ENCODE data around the gene ARMC12. TPM values are rescaled to one million over a fixed set of nuclear protein-coding genes. Genes with fewer than 3 reads are reported as not detected.

Gene ARMC12
- total RNA-seq, 1 donor from 2014 or later, result 2.9 TPM

- TF ChIP-seq CTCF (conservative IDR thresholded peaks at IDR 0.05), result no peak
- no peaks in the 10 kb centered on the region for H3K36me3 Mint-ChIP-seq (ENCODE audit: low read depth)
- no peaks in the 10 kb centered on the region for H3K9me3 Mint-ChIP-seq
- DNase-seq (ENCODE audit: low read depth, low spot score), result no peak
- H3K27ac Mint-ChIP-seq (ENCODE audit: unreplicated experiment), result peak overlapping the region; percentile 96
- H3K4me3 Mint-ChIP-seq, result peak overlapping the region; percentile 82
- H3K27me3 Mint-ChIP-seq (ENCODE audit: low read depth), result no peaks in the 10 kb centered on the region
- H3K4me1 Mint-ChIP-seq, result peaks cover 56% of the 10 kb centered on the region
Observed at GRCh38 chr6:35719830-35720733, 16.8 kb upstream of the ARMC12 start.

GRCh38 chr6:35722121-35722761 lies 14.6 kb upstream of the ARMC12 start:
- TF ChIP-seq CTCF (conservative IDR thresholded peaks at IDR 0.05), result no peak
- Mint-ChIP-seq H3K4me1 (peaks cover 75% of the 10 kb centered on the region), H3K27ac (ENCODE audit: unreplicated experiment) (no peak overlapping the region), H3K4me3 (peak overlapping the region; percentile 55), H3K27me3 (ENCODE audit: low read depth) (no peaks in the 10 kb centered on the region), H3K36me3 (ENCODE audit: low read depth) (no peaks in the 10 kb centered on the region), H3K9me3 (no peaks in the 10 kb centered on the region)
- no peak for DNase-seq (ENCODE audit: low read depth, low spot score)

GRCh38 chr6:35723587-35723986 lies 13.2 kb upstream of the ARMC12 start:
- no peak overlapping the region for H3K27ac Mint-ChIP-seq (ENCODE audit: unreplicated experiment)
- no peaks in the 10 kb centered on the region for H3K27me3 Mint-ChIP-seq (ENCODE audit: low read depth)
- no peak for TF ChIP-seq CTCF (conservative IDR thresholded peaks at IDR 0.05)
- H3K4me1 Mint-ChIP-seq, result peaks cover 70% of the 10 kb centered on the region
- no peaks in the 10 kb centered on the region for H3K36me3 Mint-ChIP-seq (ENCODE audit: low read depth)
- no peaks in the 10 kb centered on the region for H3K9me3 Mint-ChIP-seq
- peak overlapping the region; percentile 29 for H3K4me3 Mint-ChIP-seq
- DNase-seq (ENCODE audit: low read depth, low spot score), result no peak

- no peak for TF ChIP-seq CTCF (conservative IDR thresholded peaks at IDR 0.05)
- H3K4me3 Mint-ChIP-seq, result peak overlapping the region; percentile 38
- H3K4me1 Mint-ChIP-seq, result peaks cover 68% of the 10 kb centered on the region
- no peaks in the 10 kb centered on the region for H3K36me3 Mint-ChIP-seq (ENCODE audit: low read depth)
- H3K27me3 Mint-ChIP-seq (ENCODE audit: low read depth), result no peaks in the 10 kb centered on the region
- H3K27ac Mint-ChIP-seq (ENCODE audit: unreplicated experiment), result no peak overlapping the region
- H3K9me3 Mint-ChIP-seq, result no peaks in the 10 kb centered on the region
- no peak for DNase-seq (ENCODE audit: low read depth, low spot score)
Observed at GRCh38 chr6:35724059-35724458, 12.8 kb upstream of the ARMC12 start.

GRCh38 chr6:35724471-35724870 lies 12.4 kb upstream of the ARMC12 start:
- Mint-ChIP-seq H3K27ac (ENCODE audit: unreplicated experiment) (no peak overlapping the region), H3K9me3 (no peaks in the 10 kb centered on the region), H3K4me3 (peak overlapping the region; percentile 38), H3K36me3 (ENCODE audit: low read depth) (no peaks in the 10 kb centered on the region), H3K4me1 (peaks cover 68% of the 10 kb centered on the region), H3K27me3 (ENCODE audit: low read depth) (no peaks in the 10 kb centered on the region)
- TF ChIP-seq CTCF (conservative IDR thresholded peaks at IDR 0.05), result no peak
- no peak for DNase-seq (ENCODE audit: low read depth, low spot score)
